K562 (cell line): ENCODE results near the gene ERC2. TPM values are rescaled to one million over a fixed set of nuclear protein-coding genes. Genes with fewer than 3 reads are reported as not detected.

Experiments used
- BDP1 ChIP-seq: IDR thresholded peaks from 3 replicates; pipeline ENCODE4 v1.6.1; 2011; ENCODE audit not compliant: insufficient read length, insufficient read depth
- BRD4 ChIP-seq: fragments of 200-600 bp; sonication (generic); IDR thresholded peaks from 2 replicates; pipeline ENCODE4 v1.6.1; 2017; ENCODE audit warnings: inconsistent platforms
- CBFA2T2 ChIP-seq: fragments of 450-650 bp; conservative IDR thresholded peaks from 2 replicates; pipeline ENCODE4 v1.6.1; 2017; ENCODE audit warnings: mild to moderate bottlenecking
- COPS2 ChIP-seq: fragments of 450-650 bp; conservative IDR thresholded peaks from 2 replicates; pipeline ENCODE4 v1.6.1; 2016; ENCODE audit warnings: mild to moderate bottlenecking, moderate library complexity
- NCOA4 ChIP-seq: fragments of 450-650 bp; IDR thresholded peaks from 2 replicates; pipeline ENCODE4 v1.6.1; 2018; ENCODE audit warnings: mild to moderate bottlenecking; ENCODE audit not compliant: partially characterized antibody
- SPI1 ChIP-seq: IDR thresholded peaks from 2 replicates; pipeline ENCODE4 v1.6.1; 2011; ENCODE audit warnings: low read depth, low read length, control low read depth, borderline replicate concordance
- ZNF707 ChIP-seq: fragments of 250-450 bp; sonication (Bioruptor Pico); conservative IDR thresholded peaks from 2 replicates; pipeline ENCODE4 v1.8.0; 2022; ENCODE audit warnings: inconsistent platforms, mild to moderate bottlenecking, moderate library complexity
- polyA plus RNA-seq, 8 experiments: library from polyadenylated mRNA; depleted of rRNA in 4 of 8; stranded (reverse) in 5 of 8; unstranded in 3 of 8; fragments of >200 nt; fragmentation: Nextera tagmentation in 2 of 8; fragmentation: Illumina TruSeq in 1 of 8; extraction: Ambion mirVana in 2 of 8; extraction: Trizol in 1 of 8; gene quantifications; 2 replicates each; pipeline versions ENCODE4 v1.2.1 to v1.2.3, GENCODE V29; 2011 to 2014; ENCODE audit warnings: inconsistent platforms in 1 of 8, missing spikeins in 1 of 8
- total RNA-seq, 7 experiments: library from RNA; depleted of rRNA in 6 of 7; stranded (reverse); fragments of >200 nt in 6 of 7; fragmentation: Illumina TruSeq in 2 of 7; extraction: Trizol in 2 of 7; gene quantifications; 2 replicates each; pipeline versions ENCODE4 v1.2.1 to v1.2.3, GENCODE V29; 2011 to 2021; ENCODE audit warnings: low replicate concordance in 1 of 7
- TF ChIP-seq, protein P1 (sequence below): sonication (generic); formaldehyde crosslinking; IDR thresholded peaks from 2 replicates; pipeline ENCODE4 v1.8.0; 2023; ENCODE audit warnings: missing genetic modification reagents, mild to moderate bottlenecking, borderline replicate concordance
- TF ChIP-seq, protein P2 (sequence below), 3 experiments: IDR thresholded peaks in 2 of 3; conservative IDR thresholded peaks in 1 of 3; 2 replicates each; pipeline ENCODE4 v1.5.1; 2011 to 2012; ENCODE audit warnings: low read length in 3 of 3, mild to moderate bottlenecking in 3 of 3, control low read depth in 2 of 3, improper control_type of control experiment in 1 of 3, inconsistent platforms in 1 of 3, low read depth in 1 of 3, mixed read lengths in 1 of 3, moderate library complexity in 1 of 3; ENCODE audit not compliant: insufficient read depth in 2 of 3
- TF ChIP-seq, protein P3 (sequence below): fragments of 250-450 bp; sonication (Bioruptor Pico); IDR thresholded peaks from 2 replicates; pipeline ENCODE4 v1.8.0; 2021; ENCODE audit warnings: moderate library complexity, mild to moderate bottlenecking, inconsistent platforms
- TF ChIP-seq, protein P4 (sequence below): fragments of 250-450 bp; sonication (Bioruptor Pico); IDR thresholded peaks from 2 replicates; pipeline ENCODE4 v1.4.0; 2020; ENCODE audit warnings: borderline replicate concordance

The ERC2 gene
- total and polyA plus RNA-seq, 9 of the 15 experiments (the other 6 are each of a cell fraction or from before 2014, with no cell fraction given) = 0.04 to 0.18 (median 0.07) TPM; not detected in 2

DNA sequence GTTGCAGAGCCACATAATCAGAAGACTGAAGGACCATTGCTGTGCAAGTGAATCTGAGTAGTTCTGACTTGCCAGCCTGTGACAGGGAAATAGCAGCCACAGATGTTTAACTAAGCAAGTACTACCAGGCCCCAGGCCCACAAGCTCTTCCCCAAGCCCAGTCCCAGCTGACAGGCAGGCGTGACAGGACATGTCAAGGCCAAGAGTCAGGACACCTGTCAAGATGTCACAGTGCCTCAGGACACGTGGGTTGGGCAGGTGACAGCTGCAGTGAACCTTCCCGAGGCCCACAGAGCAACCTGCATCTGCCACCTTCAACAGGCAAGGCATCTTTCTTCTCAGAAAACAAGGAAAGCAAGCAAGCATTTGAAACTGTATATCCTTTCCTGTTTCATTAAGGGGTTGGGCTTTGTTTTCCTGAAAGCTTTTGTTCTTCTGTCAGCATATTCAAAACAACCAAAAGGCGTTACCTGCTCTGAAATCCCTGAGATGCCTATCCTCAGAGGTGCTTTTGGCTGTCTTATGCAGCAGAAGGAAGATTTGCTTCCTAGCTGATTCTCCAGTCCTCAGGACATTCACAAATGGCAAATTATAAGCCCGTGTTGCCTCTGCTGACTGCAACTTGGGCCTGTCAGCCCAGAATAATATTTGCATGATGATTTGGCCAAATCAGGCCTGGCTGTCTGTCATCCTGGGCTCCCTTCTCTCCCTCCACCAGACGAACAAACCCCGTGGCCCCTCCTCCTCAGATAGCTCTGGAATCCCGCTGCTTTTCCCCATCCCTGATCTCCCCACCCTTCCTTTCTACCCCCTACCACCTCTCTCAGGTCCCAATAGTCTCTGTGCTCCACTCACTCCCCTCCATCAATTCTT lies 809.3 kb downstream of the ERC2 start (continued):
- no peak for TF ChIP-seq ZNF707 (CRISPR knock-in tag)
- TF ChIP-seq CBFA2T2 = no peak
- TF ChIP-seq, protein P1, sequence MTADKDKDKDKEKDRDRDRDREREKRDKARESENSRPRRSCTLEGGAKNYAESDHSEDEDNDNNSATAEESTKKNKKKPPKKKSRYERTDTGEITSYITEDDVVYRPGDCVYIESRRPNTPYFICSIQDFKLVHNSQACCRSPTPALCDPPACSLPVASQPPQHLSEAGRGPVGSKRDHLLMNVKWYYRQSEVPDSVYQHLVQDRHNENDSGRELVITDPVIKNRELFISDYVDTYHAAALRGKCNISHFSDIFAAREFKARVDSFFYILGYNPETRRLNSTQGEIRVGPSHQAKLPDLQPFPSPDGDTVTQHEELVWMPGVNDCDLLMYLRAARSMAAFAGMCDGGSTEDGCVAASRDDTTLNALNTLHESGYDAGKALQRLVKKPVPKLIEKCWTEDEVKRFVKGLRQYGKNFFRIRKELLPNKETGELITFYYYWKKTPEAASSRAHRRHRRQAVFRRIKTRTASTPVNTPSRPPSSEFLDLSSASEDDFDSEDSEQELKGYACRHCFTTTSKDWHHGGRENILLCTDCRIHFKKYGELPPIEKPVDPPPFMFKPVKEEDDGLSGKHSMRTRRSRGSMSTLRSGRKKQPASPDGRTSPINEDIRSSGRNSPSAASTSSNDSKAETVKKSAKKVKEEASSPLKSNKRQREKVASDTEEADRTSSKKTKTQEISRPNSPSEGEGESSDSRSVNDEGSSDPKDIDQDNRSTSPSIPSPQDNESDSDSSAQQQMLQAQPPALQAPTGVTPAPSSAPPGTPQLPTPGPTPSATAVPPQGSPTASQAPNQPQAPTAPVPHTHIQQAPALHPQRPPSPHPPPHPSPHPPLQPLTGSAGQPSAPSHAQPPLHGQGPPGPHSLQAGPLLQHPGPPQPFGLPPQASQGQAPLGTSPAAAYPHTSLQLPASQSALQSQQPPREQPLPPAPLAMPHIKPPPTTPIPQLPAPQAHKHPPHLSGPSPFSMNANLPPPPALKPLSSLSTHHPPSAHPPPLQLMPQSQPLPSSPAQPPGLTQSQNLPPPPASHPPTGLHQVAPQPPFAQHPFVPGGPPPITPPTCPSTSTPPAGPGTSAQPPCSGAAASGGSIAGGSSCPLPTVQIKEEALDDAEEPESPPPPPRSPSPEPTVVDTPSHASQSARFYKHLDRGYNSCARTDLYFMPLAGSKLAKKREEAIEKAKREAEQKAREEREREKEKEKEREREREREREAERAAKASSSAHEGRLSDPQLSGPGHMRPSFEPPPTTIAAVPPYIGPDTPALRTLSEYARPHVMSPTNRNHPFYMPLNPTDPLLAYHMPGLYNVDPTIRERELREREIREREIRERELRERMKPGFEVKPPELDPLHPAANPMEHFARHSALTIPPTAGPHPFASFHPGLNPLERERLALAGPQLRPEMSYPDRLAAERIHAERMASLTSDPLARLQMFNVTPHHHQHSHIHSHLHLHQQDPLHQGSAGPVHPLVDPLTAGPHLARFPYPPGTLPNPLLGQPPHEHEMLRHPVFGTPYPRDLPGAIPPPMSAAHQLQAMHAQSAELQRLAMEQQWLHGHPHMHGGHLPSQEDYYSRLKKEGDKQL (CRISPR knock-in tag) = no peak
- TF ChIP-seq BRD4 = no peak
- TF ChIP-seq BDP1 = no peak
- no peak for TF ChIP-seq SPI1
- TF ChIP-seq, protein P2, sequence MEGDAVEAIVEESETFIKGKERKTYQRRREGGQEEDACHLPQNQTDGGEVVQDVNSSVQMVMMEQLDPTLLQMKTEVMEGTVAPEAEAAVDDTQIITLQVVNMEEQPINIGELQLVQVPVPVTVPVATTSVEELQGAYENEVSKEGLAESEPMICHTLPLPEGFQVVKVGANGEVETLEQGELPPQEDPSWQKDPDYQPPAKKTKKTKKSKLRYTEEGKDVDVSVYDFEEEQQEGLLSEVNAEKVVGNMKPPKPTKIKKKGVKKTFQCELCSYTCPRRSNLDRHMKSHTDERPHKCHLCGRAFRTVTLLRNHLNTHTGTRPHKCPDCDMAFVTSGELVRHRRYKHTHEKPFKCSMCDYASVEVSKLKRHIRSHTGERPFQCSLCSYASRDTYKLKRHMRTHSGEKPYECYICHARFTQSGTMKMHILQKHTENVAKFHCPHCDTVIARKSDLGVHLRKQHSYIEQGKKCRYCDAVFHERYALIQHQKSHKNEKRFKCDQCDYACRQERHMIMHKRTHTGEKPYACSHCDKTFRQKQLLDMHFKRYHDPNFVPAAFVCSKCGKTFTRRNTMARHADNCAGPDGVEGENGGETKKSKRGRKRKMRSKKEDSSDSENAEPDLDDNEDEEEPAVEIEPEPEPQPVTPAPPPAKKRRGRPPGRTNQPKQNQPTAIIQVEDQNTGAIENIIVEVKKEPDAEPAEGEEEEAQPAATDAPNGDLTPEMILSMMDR (IDR thresholded peaks at IDR 0.05 in 2 of 3, conservative IDR thresholded peaks at IDR 0.05 in 1 of 3; ENCODE audit: insufficient read depth in 2 of 3, low read depth in 1 of 3, low read length in 3 of 3) = no peak
- TF ChIP-seq, protein P3, sequence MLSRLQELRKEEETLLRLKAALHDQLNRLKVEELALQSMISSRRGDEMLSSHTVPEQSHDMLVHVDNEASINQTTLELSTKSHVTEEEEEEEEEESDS (CRISPR knock-in tag) = no peak
- TF ChIP-seq, protein P4, sequence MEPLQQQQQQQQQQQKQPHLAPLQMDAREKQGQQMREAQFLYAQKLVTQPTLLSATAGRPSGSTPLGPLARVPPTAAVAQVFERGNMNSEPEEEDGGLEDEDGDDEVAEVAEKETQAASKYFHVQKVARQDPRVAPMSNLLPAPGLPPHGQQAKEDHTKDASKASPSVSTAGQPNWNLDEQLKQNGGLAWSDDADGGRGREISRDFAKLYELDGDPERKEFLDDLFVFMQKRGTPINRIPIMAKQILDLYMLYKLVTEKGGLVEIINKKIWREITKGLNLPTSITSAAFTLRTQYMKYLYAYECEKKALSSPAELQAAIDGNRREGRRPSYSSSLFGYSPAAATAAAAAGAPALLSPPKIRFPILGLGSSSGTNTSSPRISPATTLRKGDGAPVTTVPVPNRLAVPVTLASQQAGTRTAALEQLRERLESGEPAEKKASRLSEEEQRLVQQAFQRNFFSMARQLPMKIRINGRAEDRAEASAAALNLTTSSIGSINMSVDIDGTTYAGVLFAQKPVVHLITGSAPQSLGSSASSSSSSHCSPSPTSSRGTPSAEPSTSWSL (CRISPR knock-in tag) = no peak
- TF ChIP-seq NCOA4 = no peak
- no peak for TF ChIP-seq COPS2
